ENCODE results near the gene PARD6B. TPM values are rescaled to one million over a fixed set of nuclear protein-coding genes. Genes with fewer than 3 reads are reported as not detected.

Gene PARD6B
- total RNA-seq, 1 donor from 2014 or later = 12.4 TPM

DNA sequence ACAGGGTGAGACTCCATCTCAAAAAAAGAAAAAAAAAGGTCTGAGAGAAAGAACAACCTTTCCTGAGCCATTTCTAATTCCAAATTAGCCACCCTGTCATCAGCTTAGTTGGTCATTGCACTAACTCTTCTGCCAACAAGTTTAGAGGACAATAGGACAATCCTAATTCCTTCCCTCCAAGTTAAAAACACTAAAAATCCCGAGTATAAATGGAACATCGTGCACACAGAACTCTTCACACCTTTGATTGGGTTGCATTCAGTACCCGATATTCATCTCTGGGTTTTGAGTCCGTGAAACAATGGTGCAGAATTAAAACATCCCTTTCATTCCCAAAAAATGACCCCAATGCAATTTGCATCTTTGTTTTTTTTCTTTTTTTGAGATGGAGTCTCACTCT is 23.0 kb downstream of the PARD6B start:
- no peak for DNase-seq (ENCODE audit: low read depth)
- H3K27me3 ChIP-seq (ENCODE audit: control insufficient read depth, insufficient read depth, low read length) = no peaks in the 10 kb centered on the region
- no peak overlapping the region for H3K4me3 ChIP-seq (ENCODE audit: low read depth, low read length)
- peaks cover 2% of the 10 kb centered on the region for H3K36me3 ChIP-seq (ENCODE audit: control insufficient read depth, insufficient read depth, low read length)
- TF ChIP-seq, protein P1, sequence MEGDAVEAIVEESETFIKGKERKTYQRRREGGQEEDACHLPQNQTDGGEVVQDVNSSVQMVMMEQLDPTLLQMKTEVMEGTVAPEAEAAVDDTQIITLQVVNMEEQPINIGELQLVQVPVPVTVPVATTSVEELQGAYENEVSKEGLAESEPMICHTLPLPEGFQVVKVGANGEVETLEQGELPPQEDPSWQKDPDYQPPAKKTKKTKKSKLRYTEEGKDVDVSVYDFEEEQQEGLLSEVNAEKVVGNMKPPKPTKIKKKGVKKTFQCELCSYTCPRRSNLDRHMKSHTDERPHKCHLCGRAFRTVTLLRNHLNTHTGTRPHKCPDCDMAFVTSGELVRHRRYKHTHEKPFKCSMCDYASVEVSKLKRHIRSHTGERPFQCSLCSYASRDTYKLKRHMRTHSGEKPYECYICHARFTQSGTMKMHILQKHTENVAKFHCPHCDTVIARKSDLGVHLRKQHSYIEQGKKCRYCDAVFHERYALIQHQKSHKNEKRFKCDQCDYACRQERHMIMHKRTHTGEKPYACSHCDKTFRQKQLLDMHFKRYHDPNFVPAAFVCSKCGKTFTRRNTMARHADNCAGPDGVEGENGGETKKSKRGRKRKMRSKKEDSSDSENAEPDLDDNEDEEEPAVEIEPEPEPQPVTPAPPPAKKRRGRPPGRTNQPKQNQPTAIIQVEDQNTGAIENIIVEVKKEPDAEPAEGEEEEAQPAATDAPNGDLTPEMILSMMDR (IDR thresholded peaks at IDR 0.05; ENCODE audit: insufficient read depth, low read length, severe bottlenecking) = no peak
- FAIRE-seq = no peak

DNA sequence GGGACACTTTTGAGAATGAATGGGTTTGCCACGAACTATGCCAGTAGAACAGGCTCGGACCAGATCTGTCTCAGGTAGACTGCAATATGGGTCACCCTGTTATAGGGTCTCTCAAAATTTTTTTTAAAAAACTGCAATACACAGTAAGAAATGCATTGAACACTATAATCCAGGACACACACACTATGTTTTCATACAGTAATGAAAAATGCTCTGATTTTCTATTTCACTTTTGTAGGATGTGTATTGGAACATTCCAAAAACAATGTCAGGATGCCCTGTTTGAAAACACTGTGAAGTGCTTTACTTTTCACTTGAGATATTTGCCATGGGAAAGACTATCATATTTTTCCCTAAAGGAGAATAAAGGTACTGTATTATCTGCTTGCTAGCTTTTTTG is 25.1 kb downstream of the PARD6B start:
- Histone ChIP-seq H3K4me3 (ENCODE audit: low read depth, low read length) (no peak overlapping the region), H3K27me3 (ENCODE audit: control insufficient read depth, insufficient read depth, low read length) (no peaks in the 10 kb centered on the region), H3K36me3 (ENCODE audit: control insufficient read depth, insufficient read depth, low read length) (no peaks in the 10 kb centered on the region)
- TF ChIP-seq, protein P1 (IDR thresholded peaks at IDR 0.05; ENCODE audit: insufficient read depth, low read length, severe bottlenecking) = no peak
- FAIRE-seq (no peak), DNase-seq (ENCODE audit: low read depth) (no peak)

DNA sequence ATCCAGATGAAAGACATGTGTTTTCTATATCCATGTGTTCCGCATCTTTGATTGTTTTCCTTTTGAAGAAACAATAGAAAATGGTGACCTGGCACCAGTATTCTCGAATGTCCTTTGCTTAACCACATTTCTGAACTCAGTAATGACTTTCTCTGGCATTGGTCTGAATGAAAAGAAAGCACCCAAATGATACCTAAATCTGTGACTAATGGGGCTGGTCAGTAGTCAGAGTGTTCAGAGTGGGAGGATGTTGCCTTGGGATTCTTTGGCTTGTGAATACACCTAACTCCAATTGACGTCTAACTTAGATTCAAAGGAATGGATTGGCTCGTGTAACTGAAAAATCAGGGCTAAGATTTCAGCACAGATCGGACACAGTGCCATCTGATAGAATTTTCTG is 27.1 kb downstream of the PARD6B start:
- FAIRE-seq = no peak
- peak; percentile 32 for DNase-seq (ENCODE audit: low read depth)

DNA sequence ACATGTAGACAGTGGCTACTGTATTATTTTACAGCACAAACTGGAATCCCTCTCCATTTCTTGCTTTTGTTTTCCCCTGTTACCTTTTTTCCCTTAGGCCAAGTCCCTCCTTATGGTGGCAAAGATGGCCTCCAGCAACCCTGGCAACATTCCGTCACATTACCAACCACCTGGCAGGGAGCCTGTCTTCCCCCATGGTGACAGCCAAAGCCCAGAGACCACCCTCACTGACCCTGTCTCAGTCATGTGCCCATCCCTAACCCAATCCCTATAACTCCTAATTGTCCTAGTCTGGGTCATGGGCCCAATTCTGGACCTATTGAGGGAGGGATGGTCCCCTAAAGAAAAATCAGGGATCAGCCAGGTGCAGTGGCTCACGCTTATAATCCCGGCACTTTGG is 27.6 kb downstream of the PARD6B start:
- no peaks in the 10 kb centered on the region for H3K36me3 ChIP-seq (ENCODE audit: control insufficient read depth, insufficient read depth, low read length)
- H3K27me3 ChIP-seq (ENCODE audit: control insufficient read depth, insufficient read depth, low read length) = no peaks in the 10 kb centered on the region
- TF ChIP-seq, protein P1 (IDR thresholded peaks at IDR 0.05; ENCODE audit: insufficient read depth, low read length, severe bottlenecking) = no peak
- FAIRE-seq (no peak), DNase-seq (ENCODE audit: low read depth) (no peak)
- no peak overlapping the region for H3K4me3 ChIP-seq (ENCODE audit: low read depth, low read length)

More for the DNA sequence above, 27.1 kb downstream of the PARD6B start:
- Histone ChIP-seq H3K4me3 (ENCODE audit: low read depth, low read length) (no peak overlapping the region), H3K36me3 (ENCODE audit: control insufficient read depth, insufficient read depth, low read length) (no peaks in the 10 kb centered on the region), H3K27me3 (ENCODE audit: control insufficient read depth, insufficient read depth, low read length) (no peaks in the 10 kb centered on the region)
- TF ChIP-seq, protein P1 (IDR thresholded peaks at IDR 0.05; ENCODE audit: insufficient read depth, low read length, severe bottlenecking) = no peak

DNA sequence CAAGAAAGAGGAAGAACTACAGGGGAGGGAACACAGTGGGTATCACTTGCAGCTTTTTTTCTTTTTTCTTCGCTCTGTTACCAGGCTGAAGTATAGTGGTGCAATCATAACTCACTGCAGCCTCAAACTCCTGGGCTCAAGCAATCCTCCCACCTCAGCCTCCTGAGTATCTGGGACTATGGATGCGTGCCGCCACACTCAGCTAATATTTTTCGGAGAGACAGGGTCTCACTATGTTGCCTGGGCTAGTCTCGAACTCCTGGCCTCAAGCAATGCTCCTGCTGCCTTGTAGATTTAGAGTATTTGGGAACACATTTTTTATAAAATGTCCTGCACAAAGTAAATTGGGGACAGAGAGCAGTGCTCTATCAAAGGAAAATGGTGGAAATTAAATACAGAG is 28.3 kb downstream of the PARD6B start:
- Histone ChIP-seq H3K27me3 (ENCODE audit: control insufficient read depth, insufficient read depth, low read length) (no peaks in the 10 kb centered on the region), H3K36me3 (ENCODE audit: control insufficient read depth, insufficient read depth, low read length) (no peaks in the 10 kb centered on the region), H3K4me3 (ENCODE audit: low read depth, low read length) (no peak overlapping the region)
- TF ChIP-seq, protein P1 (IDR thresholded peaks at IDR 0.05; ENCODE audit: insufficient read depth, low read length, severe bottlenecking) = no peak
- DNase-seq (ENCODE audit: low read depth) (no peak), FAIRE-seq (no peak)

DNA sequence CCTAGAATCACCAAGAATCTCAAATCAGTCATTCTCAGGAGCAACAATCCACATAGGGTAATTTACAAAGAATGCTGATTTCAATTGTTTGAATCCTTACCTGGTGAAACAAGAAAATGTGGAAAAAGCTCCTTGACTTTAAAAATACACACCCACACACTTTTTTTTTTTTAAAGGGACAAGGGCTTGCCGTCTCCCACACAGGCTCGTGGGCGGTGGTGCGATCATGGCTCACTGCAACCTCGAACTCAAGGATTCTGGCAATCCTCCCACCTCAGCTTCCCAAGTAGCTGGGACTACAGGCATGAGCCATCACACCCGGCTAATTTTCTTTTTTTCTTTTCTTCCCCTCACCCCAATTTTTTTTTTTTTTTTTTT is 30.7 kb downstream of the PARD6B start:
- FAIRE-seq (no peak), DNase-seq (ENCODE audit: low read depth) (no peak)
- Histone ChIP-seq H3K36me3 (ENCODE audit: control insufficient read depth, insufficient read depth, low read length) (no peaks in the 10 kb centered on the region), H3K27me3 (ENCODE audit: control insufficient read depth, insufficient read depth, low read length) (no peaks in the 10 kb centered on the region), H3K4me3 (ENCODE audit: low read depth, low read length) (no peak overlapping the region)
- TF ChIP-seq, protein P1 (IDR thresholded peaks at IDR 0.05; ENCODE audit: insufficient read depth, low read length, severe bottlenecking) = no peak

Data from bronchial epithelial cell (primary cell).